Glomerular endothelial cell (primary cell): ENCODE measurements around the gene JMJD8. TPM values are rescaled to one million over a fixed set of nuclear protein-coding genes. Genes with fewer than 3 reads are reported as not detected.

ENCODE experiments used
- DNase-seq: peaks from one replicate; pipeline ENCODE4 v3.0.0-alpha.2; 2011; ENCODE audit warnings: low read depth, low spot score; ENCODE audit errors: extremely low read depth
- total RNA-seq: library from RNA; depleted of rRNA; stranded (reverse); fragments of >200 nt; gene quantifications from 2 replicates; pipeline ENCODE4 v1.2.3, GENCODE V29; 2015

The JMJD8 gene
- total RNA-seq, 1 donor from 2014 or later: 70.8 TPM

DNA sequence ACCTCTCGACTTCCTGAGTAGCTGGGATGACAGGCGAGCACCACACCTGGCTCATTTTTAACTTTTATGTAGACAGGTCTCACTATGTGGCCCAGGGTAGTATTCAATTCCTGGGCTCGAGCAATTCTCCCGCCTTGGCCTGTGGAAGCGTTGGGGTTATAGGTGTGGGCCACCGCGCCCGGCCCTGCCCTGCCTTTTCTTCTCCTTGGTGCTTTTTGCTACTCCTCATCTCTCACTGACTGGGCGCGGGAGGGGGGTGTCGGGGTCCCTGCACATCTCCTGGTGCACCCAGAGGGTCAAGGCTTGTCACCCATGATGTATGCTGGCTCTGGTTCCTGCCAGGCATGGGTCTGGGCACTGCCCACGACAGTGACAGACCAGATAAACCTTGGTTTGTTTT is 39.6 kb downstream of the JMJD8 start:
- DNase-seq: no peak

DNA sequence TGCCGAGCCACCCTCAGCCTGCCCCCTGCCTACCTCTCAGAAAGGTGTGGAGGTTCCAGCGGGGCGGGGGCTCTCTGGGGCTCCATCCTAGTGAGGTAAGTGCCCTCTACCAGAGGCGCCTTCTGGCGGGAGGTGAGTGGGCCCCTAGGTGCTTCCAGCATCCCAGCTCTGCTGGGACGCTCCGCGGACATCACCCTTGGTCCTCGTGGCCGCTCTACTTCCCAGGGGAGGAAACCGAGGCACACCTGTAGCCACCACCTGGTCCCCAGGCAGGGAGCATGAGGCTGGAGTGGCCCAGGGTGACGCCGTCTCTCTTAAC is 41.1 kb downstream of the JMJD8 start:
- DNase-seq: no peak

DNA sequence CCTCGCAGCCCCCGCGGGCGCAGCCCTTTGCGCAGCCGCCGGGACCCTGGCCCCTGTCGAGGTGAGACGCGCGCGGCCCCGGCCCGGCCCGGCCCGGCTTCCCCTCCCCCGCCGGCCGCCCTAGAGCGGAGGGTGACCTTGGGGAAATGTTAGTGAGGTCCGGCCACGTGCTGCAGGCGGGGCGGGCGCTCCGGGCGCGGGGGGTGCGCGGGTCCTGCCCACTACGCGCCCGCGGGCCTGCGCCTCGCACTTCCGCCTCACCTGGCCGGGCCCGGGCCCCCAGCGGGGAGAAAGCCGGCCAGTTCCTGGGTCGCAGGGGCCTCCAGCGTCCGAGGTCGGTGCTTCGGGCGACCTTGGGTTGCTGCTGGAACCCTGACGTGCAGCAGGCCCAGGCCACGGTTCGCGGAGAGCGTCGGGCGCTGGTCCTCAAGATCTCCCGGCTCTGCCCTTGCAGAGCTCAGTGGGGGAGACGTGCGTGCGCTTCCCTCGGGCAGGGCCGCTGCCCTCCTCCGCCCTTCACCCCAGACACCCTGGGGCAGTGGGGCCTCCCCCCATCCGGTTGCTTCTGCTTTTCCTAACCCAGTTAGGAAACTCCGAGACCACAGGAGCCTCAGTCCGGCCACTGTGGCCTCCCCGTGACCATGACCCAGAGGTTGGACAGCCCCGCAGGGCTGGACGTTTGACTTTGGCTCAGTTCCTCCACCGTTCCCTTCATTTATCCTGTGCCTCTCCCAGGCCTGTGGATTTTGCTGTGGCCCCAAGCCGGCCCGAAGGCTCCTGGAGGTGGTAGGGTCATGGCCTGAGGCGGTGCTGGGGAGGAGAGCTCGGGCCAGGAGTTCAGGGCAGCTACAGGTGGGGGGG is 41.7 kb downstream of the JMJD8 start:
- no peak for DNase-seq

DNA sequence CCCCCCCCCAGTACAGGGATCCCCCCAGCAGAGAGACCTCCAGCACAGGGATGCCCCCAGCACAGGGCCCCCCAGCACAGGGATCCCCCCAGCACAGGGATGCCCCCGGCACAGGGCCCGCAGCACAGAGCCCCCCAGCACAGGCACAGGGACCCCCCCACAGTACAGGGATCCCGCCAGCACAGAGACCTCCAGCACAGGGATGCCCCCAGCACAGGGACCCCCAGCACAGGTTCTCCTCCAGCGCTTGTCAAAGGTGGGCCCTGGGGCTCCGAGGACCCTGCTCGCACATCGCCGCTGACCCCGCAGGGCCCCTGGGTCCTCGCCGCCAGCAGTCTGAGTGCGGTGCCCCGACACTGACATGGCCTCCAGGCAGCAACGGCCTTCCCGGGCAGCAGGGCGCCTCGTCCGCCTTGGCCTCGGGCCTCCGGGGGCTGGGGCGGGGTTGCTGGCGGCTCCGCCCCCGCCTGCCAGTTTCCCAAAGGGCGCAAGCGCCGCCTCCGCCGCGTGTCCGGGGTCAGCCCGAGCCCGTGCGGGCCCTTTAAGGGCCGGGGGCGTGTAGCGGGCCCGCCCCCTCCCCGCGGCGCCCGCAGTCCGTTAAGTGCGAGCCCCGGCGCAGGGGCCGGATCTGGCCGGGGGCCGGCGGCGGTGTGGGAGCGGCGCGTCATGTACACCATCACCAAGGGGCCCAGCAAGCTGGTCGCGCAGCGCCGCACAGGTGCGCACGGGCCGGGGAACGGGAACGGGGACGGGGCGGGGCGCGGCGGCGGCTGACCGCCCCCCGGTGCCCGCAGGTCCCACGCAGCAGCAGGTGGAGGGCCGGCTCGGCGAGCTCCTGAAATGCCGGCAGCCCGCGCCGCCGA is 42.6 kb downstream of the JMJD8 start, which contains the start of gene MCRIP2:
Gene MCRIP2, plus strand, starts transcription at position 503 of the 863 bp plus-strand sequence. Its CDS starts 164 bp downstream, at position 667.
- no peak for DNase-seq

DNA sequence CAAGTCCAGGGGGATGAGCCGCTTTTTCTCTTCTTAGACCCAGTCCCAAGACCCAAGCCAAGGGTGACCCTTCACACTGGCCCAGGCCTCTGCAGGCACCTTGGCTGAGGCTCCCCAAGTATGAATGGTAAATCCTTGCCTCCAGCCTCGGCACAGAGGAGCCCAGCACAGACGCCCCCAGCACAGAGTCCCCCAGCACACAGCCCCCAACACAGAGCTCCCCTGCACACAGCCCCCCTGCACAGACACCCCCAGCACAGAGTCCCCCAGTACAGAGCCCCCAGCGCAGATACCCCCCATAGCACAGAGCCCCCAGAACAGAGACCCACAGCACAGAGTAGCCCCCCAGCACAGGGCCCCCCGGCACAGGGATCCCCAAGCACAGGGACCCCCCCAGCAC is 43.5 kb downstream of the JMJD8 start:
- no peak for DNase-seq

DNA sequence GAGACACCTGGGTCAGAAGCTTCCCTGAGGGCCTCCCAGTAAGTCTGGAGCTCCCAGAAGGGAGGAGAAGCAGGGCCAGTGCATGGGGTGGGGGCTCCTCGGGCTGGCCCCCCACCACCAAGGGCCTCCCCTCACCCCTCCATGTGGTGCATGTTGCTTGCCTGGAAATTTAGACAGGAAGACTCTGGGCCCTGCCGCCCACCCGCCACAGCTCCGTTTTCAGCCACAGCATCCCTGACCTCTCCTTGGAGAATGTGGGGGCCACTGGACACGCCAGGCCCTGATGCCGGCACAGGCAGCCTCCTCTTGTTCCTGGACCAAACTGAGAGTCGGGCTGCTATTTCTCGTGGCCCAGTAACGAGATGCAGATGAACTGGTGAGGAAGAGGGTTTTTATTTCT is 45.3 kb downstream of the JMJD8 start:
- no peak for DNase-seq

DNA sequence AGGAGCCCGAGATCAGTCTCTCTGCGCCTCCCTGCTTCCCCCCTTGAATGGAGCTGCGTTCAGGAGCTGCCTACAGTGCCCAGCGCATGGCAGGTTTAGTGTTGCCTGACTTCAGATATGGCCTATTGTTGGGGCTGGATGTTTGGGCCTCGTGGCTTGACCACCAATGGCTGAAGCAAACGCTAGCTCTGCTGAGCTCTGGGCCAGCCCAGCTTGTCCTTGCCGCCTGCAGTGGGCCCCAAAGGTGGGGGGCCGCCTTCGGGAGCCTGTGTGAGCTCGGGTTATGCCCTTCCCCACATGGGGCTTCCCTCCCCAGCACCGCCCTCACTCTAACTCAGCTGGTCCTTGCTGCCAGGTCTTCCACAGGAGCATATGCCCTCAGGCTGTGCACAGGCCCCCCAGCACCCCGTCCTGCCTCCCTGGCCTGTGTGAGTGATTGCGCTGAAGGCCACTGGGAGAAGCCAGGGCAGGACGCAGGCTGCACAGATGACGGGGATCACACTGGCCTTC is 46.0 kb downstream of the JMJD8 start:
- DNase-seq: no peak

DNA sequence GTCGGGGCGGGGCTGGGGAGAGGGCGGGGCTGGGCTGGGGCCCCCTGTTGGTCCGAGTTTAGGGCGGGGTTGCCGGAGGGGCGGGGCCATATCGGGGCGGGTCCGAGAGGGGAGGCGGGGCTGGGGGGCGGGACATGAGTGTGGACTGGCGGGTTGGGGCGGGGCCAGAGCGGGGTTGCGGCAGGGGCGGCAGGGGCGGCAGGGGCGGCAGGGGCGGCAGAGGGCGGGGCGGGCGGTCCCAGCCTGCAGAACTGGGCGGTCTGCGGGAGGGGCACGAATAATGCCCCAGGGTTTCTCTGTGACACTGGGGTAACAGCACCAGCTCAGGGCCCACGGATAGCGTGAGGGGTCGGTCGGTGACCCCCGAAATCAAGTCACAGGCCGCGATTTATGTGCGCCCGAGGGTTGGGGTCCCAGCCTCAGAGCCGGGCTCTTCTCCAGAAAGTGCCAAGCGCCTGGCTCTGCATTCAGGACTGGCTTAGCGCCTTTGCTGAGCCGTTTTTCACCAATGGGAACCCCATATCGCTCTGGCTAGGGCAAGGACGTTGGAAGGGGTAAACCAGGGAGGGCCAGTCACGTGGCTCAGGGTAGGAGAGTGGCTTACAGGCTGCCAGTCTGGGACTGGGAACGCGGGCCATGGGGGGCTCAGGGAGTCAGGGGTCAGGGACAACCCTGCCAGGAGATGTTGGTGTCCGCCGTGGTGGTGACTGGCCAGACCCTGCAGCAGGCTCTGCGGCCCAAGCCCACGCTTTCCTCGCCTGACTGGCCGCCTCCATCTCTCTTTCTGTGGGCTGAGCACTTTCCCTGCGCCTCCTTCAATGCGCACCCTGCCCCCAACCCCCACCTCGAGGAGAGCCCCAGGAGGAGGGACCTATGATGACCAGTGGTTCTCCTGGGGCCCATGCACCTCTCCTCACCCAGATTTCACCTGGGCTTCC is 46.8 kb downstream of the JMJD8 start:
- DNase-seq: no peak

DNA sequence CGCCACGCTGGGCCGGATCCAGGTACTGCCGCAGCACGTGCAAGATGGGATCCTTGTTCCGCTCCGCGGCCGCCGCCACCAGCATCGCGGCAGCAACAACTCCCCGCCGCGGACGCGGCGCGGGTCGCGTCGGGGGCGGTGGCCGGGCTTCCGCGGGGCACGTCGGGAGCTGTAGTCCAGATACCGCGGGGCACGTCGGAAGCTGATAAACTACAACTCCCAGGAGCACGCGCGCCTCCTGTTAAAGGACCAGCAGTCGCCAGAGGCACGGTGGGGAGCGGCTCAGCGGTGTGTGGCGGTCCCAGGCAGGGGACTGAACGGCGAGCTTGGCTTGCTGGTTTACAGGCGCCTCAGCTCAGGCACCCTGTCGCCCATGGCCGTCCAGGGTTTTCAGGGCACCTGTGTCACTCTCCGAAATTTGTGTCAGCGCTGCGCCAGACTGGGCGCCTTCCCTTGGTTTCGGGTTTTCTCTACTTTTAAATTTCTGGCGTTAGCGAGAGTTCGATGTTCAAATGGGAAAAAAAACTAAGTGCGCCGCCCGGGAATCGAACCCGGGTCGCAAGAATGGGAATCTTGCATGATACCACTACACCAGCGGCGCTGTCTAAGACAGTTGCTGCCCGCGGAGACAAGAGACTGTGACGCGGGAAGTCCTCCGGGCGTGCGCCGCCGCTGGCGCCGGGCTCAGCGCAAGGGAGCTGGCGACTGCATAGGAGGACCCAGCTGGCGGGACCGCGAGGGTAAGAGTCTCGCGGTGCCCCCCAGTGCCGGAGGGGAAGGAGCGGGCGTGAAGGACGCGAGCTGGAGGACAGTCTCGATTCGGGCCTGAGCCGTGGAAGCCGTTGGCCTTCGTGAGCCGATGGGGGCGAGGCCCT is 47.7 kb downstream of the JMJD8 start, which contains the start of gene METTL26:
Gene METTL26, minus strand, starts transcription at position 100 of the 875 bp plus-strand sequence. Its CDS starts 15 bp downstream, at position 85.
- peak; percentile 54 for DNase-seq

DNA sequence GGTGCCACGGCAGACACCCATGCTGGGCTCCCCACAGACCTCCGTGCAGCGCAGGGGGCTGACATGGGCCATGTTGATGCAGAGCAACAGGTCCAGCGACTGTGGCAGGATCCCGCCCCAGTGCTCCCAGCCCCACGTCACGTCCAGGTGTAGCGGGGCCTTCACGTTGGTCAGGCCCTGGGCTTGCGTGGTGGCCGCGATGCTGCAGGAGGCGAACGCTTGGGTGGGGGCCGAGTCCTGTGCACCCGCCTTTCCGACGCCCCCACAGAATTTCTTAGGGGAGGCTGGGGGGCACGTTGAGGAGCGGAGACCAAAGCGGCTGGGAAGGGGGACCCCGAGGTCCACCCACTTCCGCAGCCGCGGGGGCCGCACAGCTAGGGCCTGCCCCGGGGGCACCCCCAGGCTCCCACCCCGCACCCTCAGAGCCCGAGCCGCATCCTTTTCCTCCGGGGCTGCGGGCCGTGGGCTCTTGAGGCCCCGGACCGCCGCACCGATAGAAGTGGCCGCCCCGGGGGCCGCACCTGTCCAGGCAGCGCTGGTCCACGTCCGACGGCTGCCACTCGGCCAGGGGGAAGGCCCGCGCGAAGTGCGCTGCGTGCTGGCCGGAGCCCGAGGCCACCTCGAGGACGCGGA is 48.4 kb downstream of the JMJD8 start:
- no peak for DNase-seq

DNA sequence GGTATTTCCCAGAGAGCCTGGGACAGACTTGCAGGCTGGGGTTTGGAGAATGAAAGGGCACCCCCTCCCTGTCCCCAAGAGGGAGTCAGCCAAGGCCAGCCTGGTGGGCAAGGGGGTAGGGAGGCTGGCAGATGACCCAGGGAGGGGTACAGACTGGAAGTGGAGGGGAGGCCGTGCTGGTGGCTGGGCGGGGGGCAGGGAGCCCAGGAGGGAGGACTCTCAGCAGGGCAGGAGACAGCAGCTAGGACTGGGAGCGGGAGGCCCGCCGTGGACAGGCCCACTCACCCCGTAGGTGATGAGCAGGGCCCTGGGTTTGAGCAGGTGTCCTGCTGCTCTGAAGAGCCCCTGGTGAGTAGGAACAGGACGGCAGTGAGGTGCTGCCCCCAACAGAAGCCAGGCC is 49.1 kb downstream of the JMJD8 start:
- no peak for DNase-seq

DNA sequence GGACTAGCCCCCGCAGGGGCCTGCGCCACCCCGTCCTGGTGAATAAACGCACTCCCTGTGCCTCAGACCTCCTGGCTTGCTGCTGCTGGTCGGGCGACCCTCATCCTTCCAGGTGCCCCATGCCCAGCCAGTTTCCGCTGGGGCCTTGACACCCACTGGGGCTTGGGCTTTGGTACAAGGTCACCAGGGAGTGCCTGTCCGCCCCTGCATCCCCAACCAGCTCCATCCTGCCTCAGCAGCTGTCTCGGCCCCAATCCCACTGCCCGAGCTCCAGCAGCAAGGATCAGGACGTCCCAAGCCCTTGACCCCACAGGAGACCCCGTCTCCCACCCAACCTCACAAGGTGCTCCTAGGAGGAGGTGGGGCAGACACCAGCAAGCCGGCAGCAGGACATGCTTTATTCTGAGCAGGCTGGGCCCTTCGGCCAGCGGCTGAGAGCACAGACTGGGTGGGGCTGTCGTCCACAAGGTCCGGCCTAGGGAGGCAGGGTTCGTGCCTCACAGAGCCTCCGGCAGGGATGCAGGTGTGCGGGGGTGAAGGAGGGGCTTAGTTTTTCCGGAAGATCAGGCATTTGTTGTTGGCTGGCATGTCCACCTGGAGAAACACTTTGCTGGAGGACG is 50.0 kb downstream of the JMJD8 start:
- DNase-seq: no peak

DNA sequence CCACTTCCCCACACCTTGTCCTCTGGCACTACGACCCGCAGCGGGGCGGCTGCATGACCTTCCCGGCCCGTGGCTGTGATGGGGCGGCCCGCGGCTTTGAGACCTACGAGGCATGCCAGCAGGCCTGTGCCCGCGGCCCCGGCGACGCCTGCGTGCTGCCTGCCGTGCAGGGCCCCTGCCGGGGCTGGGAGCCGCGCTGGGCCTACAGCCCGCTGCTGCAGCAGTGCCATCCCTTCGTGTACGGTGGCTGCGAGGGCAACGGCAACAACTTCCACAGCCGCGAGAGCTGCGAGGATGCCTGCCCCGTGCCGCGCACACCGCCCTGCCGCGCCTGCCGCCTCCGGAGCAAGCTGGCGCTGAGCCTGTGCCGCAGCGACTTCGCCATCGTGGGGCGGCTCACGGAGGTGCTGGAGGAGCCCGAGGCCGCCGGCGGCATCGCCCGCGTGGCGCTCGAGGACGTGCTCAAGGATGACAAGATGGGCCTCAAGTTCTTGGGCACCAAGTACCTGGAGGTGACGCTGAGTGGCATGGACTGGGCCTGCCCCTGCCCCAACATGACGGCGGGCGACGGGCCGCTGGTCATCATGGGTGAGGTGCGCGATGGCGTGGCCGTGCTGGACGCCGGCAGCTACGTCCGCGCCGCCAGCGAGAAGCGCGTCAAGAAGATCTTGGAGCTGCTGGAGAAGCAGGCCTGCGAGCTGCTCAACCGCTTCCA is 50.6 kb downstream of the JMJD8 start:
- DNase-seq: no peak

DNA sequence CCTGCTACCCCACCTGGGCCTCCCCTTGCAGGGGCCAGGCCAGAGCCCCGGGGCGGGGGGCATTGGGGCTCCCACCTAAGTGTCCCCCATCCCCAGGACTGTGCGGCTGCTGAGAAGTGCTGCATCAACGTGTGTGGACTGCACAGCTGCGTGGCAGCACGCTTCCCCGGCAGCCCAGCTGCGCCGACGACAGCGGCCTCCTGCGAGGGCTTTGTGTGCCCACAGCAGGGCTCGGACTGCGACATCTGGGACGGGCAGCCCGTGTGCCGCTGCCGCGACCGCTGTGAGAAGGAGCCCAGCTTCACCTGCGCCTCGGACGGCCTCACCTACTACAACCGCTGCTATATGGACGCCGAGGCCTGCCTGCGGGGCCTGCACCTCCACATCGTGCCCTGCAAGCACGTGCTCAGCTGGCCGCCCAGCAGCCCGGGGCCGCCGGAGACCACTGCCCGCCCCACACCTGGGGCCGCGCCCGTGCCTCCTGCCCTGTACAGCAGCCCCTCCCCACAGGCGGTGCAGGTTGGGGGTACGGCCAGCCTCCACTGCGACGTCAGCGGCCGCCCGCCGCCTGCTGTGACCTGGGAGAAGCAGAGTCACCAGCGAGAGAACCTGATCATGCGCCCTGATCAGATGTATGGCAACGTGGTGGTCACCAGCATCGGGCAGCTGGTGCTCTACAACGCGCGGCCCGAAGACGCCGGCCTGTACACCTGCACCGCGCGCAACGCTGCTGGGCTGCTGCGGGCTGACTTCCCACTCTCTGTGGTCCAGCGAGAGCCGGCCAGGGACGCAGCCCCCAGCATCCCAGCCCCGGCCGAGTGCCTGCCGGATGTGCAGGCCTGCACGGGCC is 51.4 kb downstream of the JMJD8 start:
- DNase-seq: no peak

DNA sequence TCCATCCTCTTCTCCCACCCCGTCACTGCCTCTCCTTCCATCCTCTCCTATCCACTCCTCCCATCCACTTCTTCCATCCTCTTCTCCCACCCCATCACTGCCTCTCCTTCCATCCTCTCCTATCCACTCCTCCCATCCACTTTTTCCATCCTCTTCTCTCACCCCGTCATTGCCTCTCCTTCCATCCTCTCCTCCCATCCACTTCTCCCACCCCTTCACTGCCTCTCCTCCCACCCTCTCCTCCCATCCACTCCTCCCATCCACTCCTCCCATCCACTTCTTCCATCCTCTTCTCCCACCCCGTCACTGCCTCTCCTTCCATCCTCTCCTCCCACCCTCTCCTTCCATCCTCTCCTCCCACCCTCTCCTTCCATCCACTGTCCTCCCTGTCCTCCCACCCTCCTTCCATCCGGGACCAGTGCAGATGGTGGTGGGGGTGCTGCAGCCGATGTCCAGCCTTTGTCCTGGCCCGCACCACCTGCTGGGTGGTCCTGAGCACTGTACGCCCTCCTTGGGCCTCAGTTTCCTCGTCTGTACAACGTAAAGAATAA is 52.3 kb downstream of the JMJD8 start:
- no peak for DNase-seq
